Esophagus squamous epithelium (tissue), 5 donors: ENCODE results near the gene AFF3. TPM values are rescaled to one million over a fixed set of nuclear protein-coding genes. Genes with fewer than 3 reads are reported as not detected.

ENCODE experiments used
- DNase-seq: peaks from one replicate; lab custom pipeline; 2025; lab: John Stamatoyannopoulos, UW
- H3K27ac ChIP-seq, 4 donors: fragments of 200-600 bp; sonication (generic); one replicate each; pipeline ENCODE4 v1.5.1; 2016 to 2019; ENCODE audit warnings: mild to moderate bottlenecking in 1 of 4
- H3K27me3 ChIP-seq, 4 donors: fragments of 200-600 bp; sonication (generic); 1 replicate in 3 of 4; 2 replicates in 1 of 4; pipeline versions ENCODE4 v1.5.1 to v1.6.0; 2017 to 2021; ENCODE audit warnings: antibody characterized with exemption in 1 of 4
- H3K36me3 ChIP-seq, 3 donors: fragments of 200-600 bp; sonication (generic); one replicate each; pipeline ENCODE4 v1.5.1; 2016 to 2019
- H3K4me1 ChIP-seq, 3 donors: fragments of 200-600 bp; sonication (generic); one replicate each; pipeline ENCODE4 v1.5.1; 2017 to 2019
- H3K4me3 ChIP-seq, 4 donors: fragments of 200-600 bp; sonication (generic); 1 replicate in 3 of 4; 2 replicates in 1 of 4; pipeline ENCODE4 v1.5.1; 2016 to 2019; ENCODE audit warnings: mild to moderate bottlenecking in 2 of 4, moderate library complexity in 1 of 4
- H3K9me3 ChIP-seq, 3 donors: fragments of 200-600 bp; sonication (generic); one replicate each; pipeline ENCODE4 v1.5.1; 2016 to 2019
- POLR2A ChIP-seq, 4 donors: fragments of 450-650 bp; IDR thresholded peaks; one replicate each; pipeline ENCODE4 v1.6.1; 2017; ENCODE audit warnings: antibody characterized with exemption in 4 of 4, mild to moderate bottlenecking in 4 of 4, moderate library complexity in 3 of 4
- WGBS, 2 donors: methylation state at CpG; one replicate each; pipeline ENCODE4 v1.1.5; 2018; 5-methylcytosine and 5-hydroxymethylcytosine counted together
- intact Hi-C: fragments of 100-400 bp; cut with DNase I; formaldehyde crosslinking; loops from one replicate; pipeline ENCODE4 v1.15.0; 2022
- total RNA-seq, 4 donors: library from RNA; depleted of rRNA; stranded (reverse); fragments of >200 nt; gene quantifications; one replicate each; pipeline ENCODE4 v1.1.0, GENCODE V29; 2016
- TF ChIP-seq, protein P1 (sequence below), 6 experiments: fragments of 450-650 bp in 4 of 6; fragments of 200-600 bp in 2 of 6; sonication (generic) in 2 of 6; IDR thresholded peaks; one replicate each; pipeline ENCODE4 v1.5.1; 2016 to 2019; ENCODE audit warnings: antibody characterized with exemption in 6 of 6, mild to moderate bottlenecking in 4 of 6, moderate library complexity in 4 of 6
- donor health status: DM: yes; HTN: yes; CAD: no.

The AFF3 gene
- total RNA-seq, 4 donors from 2014 or later = 1.2 to 9.7 (median 3.8) TPM

DNA sequence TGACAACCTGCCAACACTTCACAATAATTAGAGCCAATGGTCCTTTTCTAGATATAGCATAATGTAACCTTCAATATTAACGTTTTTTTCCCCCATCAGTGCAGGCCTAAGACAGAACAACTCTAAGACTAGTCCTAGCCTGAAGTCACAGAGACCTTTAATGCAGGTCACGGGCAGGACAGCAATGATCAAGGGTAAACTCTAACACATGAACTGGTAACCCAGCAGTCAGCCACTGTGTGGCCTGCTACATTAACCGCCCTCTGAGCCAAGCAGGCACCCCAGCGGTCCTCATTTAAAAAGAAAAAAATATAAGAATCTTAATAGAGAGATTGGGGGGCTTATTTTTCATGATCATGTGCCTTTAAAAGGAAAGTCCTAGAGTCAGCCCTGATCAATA is 290.6 kb downstream of the AFF3 start:
- 71 to 81% methylated on average over 4 of the region's 4 CpGs for WGBS, 2 donors
- intact Hi-C loops = no loop called here
- TF ChIP-seq, protein P1, sequence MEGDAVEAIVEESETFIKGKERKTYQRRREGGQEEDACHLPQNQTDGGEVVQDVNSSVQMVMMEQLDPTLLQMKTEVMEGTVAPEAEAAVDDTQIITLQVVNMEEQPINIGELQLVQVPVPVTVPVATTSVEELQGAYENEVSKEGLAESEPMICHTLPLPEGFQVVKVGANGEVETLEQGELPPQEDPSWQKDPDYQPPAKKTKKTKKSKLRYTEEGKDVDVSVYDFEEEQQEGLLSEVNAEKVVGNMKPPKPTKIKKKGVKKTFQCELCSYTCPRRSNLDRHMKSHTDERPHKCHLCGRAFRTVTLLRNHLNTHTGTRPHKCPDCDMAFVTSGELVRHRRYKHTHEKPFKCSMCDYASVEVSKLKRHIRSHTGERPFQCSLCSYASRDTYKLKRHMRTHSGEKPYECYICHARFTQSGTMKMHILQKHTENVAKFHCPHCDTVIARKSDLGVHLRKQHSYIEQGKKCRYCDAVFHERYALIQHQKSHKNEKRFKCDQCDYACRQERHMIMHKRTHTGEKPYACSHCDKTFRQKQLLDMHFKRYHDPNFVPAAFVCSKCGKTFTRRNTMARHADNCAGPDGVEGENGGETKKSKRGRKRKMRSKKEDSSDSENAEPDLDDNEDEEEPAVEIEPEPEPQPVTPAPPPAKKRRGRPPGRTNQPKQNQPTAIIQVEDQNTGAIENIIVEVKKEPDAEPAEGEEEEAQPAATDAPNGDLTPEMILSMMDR (IDR thresholded peaks at IDR 0.05) = no peak
- TF ChIP-seq POLR2A (IDR thresholded peaks at IDR 0.05) = no peak

DNA sequence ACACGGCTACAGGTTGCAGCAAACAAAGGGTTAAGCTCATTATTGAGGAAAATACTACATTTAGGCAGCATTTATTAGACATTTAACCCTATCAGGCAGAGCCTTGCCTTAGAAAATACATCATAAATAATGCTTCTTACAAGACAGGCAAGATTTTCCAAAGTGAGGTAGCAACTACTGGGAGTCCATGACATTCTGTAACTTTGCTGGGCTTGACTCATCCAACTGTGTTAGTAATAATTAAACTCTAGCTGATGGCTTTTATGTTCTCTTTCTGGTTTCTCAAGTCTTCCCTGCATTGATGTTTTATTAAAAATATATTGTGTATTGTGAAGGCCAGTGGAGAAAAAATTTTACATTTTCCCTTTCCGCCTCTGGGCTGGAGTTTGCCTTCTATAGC is 291.3 kb downstream of the AFF3 start:
- H3K27ac ChIP-seq = no peak overlapping the region
- no peak overlapping the region for H3K4me3 ChIP-seq
- intact Hi-C loops = no loop called here
- no peak for TF ChIP-seq POLR2A (IDR thresholded peaks at IDR 0.05)
- TF ChIP-seq, protein P1 (IDR thresholded peaks at IDR 0.05) = no peak
- H3K9me3 ChIP-seq = no peaks in the 10 kb centered on the region
- no peaks in the 10 kb centered on the region for H3K36me3 ChIP-seq
- no peak for DNase-seq
- no peaks in the 10 kb centered on the region for H3K27me3 ChIP-seq
- 69 to 79% methylated on average over 2 of the region's 2 CpGs for WGBS, 2 donors
- no peaks in the 10 kb centered on the region for H3K4me1 ChIP-seq

More for the DNA sequence above, 290.6 kb downstream of the AFF3 start:
- Histone ChIP-seq H3K27me3 (no peaks in the 10 kb centered on the region), H3K27ac (no peak overlapping the region), H3K4me3 (no peak overlapping the region), H3K9me3 (no peaks in the 10 kb centered on the region), H3K4me1 (no peaks in the 10 kb centered on the region), H3K36me3 (no peaks in the 10 kb centered on the region)
- DNase-seq = no peak

DNA sequence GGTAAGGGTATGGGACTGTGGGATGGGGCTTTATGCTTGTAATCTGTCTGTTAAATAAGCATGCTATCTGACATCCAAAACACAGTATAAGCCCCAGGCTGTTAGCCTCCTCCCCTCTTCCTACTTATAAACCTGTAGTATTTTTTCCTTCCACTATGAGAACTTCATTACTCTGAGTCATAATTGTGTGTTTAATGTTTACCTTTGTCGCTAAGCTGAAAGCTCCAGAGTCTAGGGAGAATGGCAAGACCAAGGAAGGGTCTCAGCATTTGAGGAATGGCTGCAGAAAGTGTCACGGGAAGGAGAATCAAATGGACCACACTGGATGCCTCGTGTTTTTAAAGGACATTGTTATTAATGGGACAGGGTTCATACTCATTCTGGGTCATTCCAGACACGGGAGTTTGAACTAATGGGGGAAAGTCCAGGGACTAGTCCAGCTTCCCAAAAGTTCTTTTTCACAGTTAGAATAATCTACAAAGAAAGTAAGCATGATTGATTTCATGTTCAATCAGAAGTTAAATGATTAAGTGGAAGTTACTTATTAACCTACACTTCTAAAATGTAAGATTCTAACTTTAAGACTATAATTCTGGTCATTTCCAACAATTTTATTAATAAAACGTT is 292.2 kb downstream of the AFF3 start:
- no peak for DNase-seq
- 53 to 55% methylated on average over 5 of the region's 5 CpGs for WGBS, 2 donors
- H3K4me1 ChIP-seq = no peaks in the 10 kb centered on the region
- no peaks in the 10 kb centered on the region for H3K27me3 ChIP-seq
- H3K27ac ChIP-seq = no peak overlapping the region
- H3K36me3 ChIP-seq = no peaks in the 10 kb centered on the region
- no peaks in the 10 kb centered on the region for H3K9me3 ChIP-seq
- intact Hi-C loops = no loop called here
- no peak overlapping the region for H3K4me3 ChIP-seq
- TF ChIP-seq, protein P1 (IDR thresholded peaks at IDR 0.05) = no peak
- no peak for TF ChIP-seq POLR2A (IDR thresholded peaks at IDR 0.05)

DNA sequence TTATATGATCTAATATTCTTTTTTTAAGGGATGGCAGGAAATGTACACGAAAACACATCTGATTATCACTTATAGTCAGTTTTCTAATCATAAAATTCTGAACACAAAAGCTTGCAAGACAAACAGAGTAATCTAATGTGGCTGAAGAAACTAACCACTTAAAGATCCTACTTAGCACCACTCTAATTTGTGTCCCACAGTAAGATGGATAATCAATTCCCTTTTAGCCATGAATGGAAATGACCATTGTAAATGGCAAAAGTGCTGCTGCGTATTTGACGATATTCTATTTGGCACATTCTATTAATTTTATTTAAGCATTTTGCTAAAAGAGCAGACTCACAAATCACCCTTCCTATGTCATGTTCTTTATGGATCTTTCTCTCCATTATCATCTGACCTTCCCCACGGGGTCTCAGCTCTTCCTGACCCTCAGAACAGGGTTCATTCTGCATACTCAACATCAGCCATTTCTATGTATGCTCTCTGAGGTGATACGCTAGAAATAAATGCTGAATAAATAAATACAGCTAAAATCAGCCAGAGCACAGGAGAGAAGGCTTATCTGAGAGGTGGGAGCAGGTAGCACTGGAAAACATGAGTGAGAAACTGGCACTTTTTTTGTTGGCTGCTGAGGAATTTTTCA is 295.8 kb downstream of the AFF3 start:
- H3K27ac ChIP-seq = no peak overlapping the region
- no peaks in the 10 kb centered on the region for H3K4me1 ChIP-seq
- no peaks in the 10 kb centered on the region for H3K27me3 ChIP-seq
- no peak overlapping the region for H3K4me3 ChIP-seq
- no peak for TF ChIP-seq POLR2A (IDR thresholded peaks at IDR 0.05)
- TF ChIP-seq, protein P1 (IDR thresholded peaks at IDR 0.05) = no peak
- DNase-seq = no peak
- H3K9me3 ChIP-seq = no peaks in the 10 kb centered on the region
- no peaks in the 10 kb centered on the region for H3K36me3 ChIP-seq
- intact Hi-C loops = no loop called here
- WGBS, 2 donors = 75 to 86% methylated on average over 5 of the region's 5 CpGs

DNA sequence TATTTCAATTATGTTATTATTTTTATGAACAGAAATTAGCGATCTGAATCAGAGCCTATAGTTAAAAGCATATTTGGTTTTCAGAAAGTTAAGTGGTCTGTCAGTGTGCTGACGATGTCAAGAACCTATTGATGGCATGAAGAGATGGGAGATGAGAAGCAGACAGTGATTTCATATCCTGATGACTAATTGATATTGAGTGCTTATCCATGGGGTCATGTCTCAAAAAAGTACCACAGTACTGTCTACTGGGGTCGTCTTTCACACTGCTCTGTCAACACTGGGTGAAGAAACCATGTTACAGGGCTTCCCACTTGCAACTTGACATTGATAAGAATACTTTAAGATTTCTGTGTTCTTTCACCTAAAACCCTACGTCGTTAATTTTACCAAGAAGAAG is 297.1 kb downstream of the AFF3 start:
- Histone ChIP-seq H3K4me3 (no peak overlapping the region), H3K27me3 (no peaks in the 10 kb centered on the region), H3K9me3 (no peaks in the 10 kb centered on the region), H3K36me3 (no peaks in the 10 kb centered on the region), H3K27ac (no peak overlapping the region), H3K4me1 (no peaks in the 10 kb centered on the region)
- TF ChIP-seq, protein P1 (IDR thresholded peaks at IDR 0.05) = no peak
- no peak for TF ChIP-seq POLR2A (IDR thresholded peaks at IDR 0.05)
- intact Hi-C loops = no loop called here
- WGBS, 2 donors = 77 to 81% methylated on average over 5 of the region's 5 CpGs
- DNase-seq = no peak
